Thoracic aorta (tissue), 2 donors: ENCODE measurements around the gene FASTK. TPM values are rescaled to one million over a fixed set of nuclear protein-coding genes. Genes with fewer than 3 reads are reported as not detected.

Experiments
- ATAC-seq: fragments of 150-250 bp; one replicate; pipeline ENCODE4 v1.8.0; 2017; ENCODE audit warnings: low read depth; ENCODE audit not compliant: insufficient number of reproducible peaks, low FRiP score
- DNase-seq: peaks from one replicate; pipeline ENCODE4 v3.0.0-alpha.2; 2020; ENCODE audit warnings: low spot score
- H3K27ac ChIP-seq, 2 donors: fragments of 200-600 bp; sonication (generic); 1 replicate in 1 of 2; 2 replicates in 1 of 2; pipeline ENCODE4 v1.5.1; 2016; ENCODE audit warnings: mild to moderate bottlenecking in 2 of 2, moderate library complexity in 2 of 2
- H3K27me3 ChIP-seq: fragments of 200-600 bp; sonication (generic); replicated peaks from 2 replicates; pipeline ENCODE4 v1.6.0; 2016; ENCODE audit warnings: mild to moderate bottlenecking; ENCODE audit not compliant: insufficient read depth
- H3K36me3 ChIP-seq: fragments of 200-600 bp; sonication (generic); one replicate; pipeline ENCODE4 v1.5.1; 2016
- H3K4me1 ChIP-seq, 2 donors: fragments of 200-600 bp; sonication (generic); 1 replicate in 1 of 2; 2 replicates in 1 of 2; pipeline versions ENCODE4 v1.5.1 to v1.6.0; 2016; ENCODE audit warnings: low read depth in 2 of 2, mild to moderate bottlenecking in 1 of 2; ENCODE audit not compliant: control insufficient read depth in 1 of 2
- H3K4me3 ChIP-seq: fragments of 200-600 bp; sonication (generic); 2 replicates; pipeline ENCODE4 v1.5.1; 2016; ENCODE audit warnings: mild to moderate bottlenecking
- H3K9me3 ChIP-seq: fragments of 200-600 bp; sonication (generic); 2 replicates; pipeline ENCODE4 v1.5.1; 2016
- CTCF ChIP-seq: fragments of 200-600 bp; sonication (generic); IDR thresholded peaks from one replicate; pipeline ENCODE4 v1.5.1; 2019; ENCODE audit warnings: antibody characterized with exemption
- total RNA-seq, 2 donors: library from RNA; depleted of rRNA; stranded (reverse); fragments of >200 nt; gene quantifications; one replicate each; pipeline versions ENCODE4 v1.1.0 to v1.2.3, GENCODE V29; 2016

FASTK gene
- total RNA-seq, 2 donors from 2014 or later = 59.0 to 110 TPM

- DNase-seq = no peak
- peaks cover 31 to 55% of the 10 kb centered on the region in 2 donors for H3K4me1 ChIP-seq
Measured at GRCh38 chr7:151082141-151083070, 1.8 kb upstream of the FASTK start.

GRCh38 chr7:151081170-151082101 lies 827 bp upstream of the FASTK start:
- no peak for ATAC-seq
- TF ChIP-seq CTCF = no peak
- H3K27me3 ChIP-seq = no peaks in the 10 kb centered on the region
- no peak for DNase-seq
- H3K9me3 ChIP-seq = no peaks in the 10 kb centered on the region
- peak overlapping the region; percentile 96 to 99 for H3K27ac ChIP-seq
- peak overlapping the region; percentile 98 for H3K4me3 ChIP-seq
- H3K4me1 ChIP-seq = peaks cover 31 to 55% of the 10 kb centered on the region in 2 donors
- H3K36me3 ChIP-seq = no peaks in the 10 kb centered on the region

More at GRCh38 chr7:151082141-151083070, 1.8 kb upstream of the FASTK start:
- no peak for TF ChIP-seq CTCF
- peak overlapping the region; percentile 98 for H3K4me3 ChIP-seq
- H3K27ac ChIP-seq = peak overlapping the region; percentile 96 to 99
- H3K9me3 ChIP-seq = no peaks in the 10 kb centered on the region
- H3K36me3 ChIP-seq = no peaks in the 10 kb centered on the region
- no peaks in the 10 kb centered on the region for H3K27me3 ChIP-seq
- ATAC-seq = no peak

- H3K4me1 ChIP-seq = peaks cover 25 to 47% of the 10 kb centered on the region in 2 donors
- H3K36me3 ChIP-seq = peaks cover 12% of the 10 kb centered on the region
- peak overlapping the region; percentile 96 to 99 for H3K27ac ChIP-seq
- no peak for DNase-seq
- peak overlapping the region; percentile 98 for H3K4me3 ChIP-seq
- no peak for ATAC-seq
- H3K9me3 ChIP-seq = no peaks in the 10 kb centered on the region
- TF ChIP-seq CTCF = no peak
- no peaks in the 10 kb centered on the region for H3K27me3 ChIP-seq
Measured at GRCh38 chr7:151080067-151080521, 515 bp downstream of the FASTK start.

GRCh38 chr7:151079199-151079910 lies 1.3 kb downstream of the FASTK start:
- Histone ChIP-seq H3K4me3 (peak overlapping the region; percentile 98), H3K4me1 (peaks cover 25 to 46% of the 10 kb centered on the region in 2 donors), H3K36me3 (peaks cover 19% of the 10 kb centered on the region), H3K9me3 (no peaks in the 10 kb centered on the region), H3K27ac (peak overlapping the region in 1 of 2 donors; percentile 96), H3K27me3 (no peaks in the 10 kb centered on the region)
- ATAC-seq (no peak), DNase-seq (no peak)
- TF ChIP-seq CTCF = no peak
